Inferior parietal cortex (tissue), 1 donor: ENCODE data around the gene LCE1C.

ENCODE experiments used
- DNase-seq: peaks from one replicate; pipeline ENCODE4 v3.0.0-alpha.2; 2016; ENCODE audit errors: extremely low spot score

Gene LCE1C

DNA sequence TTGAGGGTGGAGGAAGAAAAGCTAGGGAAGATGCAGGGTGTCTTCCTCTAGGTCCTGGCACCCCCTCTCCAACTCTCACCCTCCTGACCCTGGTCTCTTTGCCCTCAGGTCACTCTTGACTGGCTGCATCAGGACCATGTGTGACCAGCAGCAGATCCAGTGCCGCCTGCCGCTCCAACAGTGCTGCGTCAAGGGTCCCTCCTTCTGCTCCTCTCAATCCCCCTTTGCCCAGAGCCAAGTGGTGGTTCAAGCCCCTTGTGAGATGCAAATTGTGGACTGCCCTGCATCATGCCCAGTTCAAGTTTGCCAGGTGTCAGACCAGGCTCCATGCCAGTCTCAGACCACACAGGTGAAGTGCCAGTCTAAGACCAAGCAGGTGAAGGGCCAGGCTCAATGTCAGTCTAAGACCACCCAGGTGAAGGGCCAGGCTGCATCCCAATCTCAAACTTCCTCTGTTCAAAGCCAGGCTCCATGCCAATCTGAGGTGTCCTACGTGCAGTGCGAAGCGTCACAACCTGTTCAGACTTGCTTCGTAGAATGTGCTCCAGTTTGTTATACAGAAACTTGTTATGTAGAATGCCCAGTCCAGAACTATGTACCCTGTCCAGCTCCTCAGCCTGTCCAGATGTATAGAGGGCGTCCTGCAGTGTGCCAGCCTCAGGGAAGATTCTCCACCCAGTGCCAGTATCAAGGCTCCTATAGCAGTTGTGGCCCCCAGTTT is 46.8 kb downstream of the LCE1C start:
- DNase-seq, result no peak

DNA sequence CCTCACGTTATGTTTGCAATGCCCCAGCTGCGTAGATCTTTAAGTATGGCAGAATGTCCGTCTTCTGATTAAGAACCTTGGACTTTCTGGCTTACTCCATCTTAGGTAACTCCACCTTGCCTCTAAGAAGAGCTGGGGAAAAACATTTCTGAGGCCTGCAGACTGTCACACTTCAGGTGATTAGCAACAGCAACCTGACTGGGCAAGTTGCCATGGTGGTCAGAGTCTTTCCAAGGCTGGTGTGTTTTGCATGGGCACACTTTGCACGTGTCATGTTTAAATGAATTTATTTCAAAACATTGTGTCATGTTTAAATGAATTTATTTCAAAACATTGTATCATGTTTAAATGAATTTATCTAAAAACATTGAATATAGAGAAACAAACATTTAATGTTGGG is 47.8 kb downstream of the LCE1C start:
- DNase-seq, result no peak

DNA sequence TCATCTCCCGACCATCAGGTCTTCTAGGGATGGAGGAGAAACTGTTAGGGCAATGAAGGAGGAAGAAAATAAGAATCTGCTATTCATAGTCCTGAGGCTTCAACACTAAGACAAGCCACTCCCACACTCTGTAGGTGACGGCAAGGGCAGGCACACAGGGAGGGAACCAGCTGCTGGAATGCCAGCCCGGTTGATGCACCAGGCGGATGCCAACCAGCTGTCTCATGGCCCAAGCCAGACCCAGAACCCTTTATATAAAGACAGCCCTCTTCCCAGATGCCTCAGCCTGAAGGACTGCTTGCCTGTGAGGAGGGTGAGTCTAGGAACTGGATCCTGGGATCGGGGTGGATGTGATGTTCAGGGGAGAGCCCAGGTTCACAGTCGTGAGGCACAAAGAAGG is 48.7 kb downstream of the LCE1C start, which contains the start of gene KPRP:
TSS of gene KPRP (plus strand) at position 279 of the 400 bp plus-strand sequence. CDS start 1,564 bp downstream, outside the sequence.
- DNase-seq, result no peak

DNA sequence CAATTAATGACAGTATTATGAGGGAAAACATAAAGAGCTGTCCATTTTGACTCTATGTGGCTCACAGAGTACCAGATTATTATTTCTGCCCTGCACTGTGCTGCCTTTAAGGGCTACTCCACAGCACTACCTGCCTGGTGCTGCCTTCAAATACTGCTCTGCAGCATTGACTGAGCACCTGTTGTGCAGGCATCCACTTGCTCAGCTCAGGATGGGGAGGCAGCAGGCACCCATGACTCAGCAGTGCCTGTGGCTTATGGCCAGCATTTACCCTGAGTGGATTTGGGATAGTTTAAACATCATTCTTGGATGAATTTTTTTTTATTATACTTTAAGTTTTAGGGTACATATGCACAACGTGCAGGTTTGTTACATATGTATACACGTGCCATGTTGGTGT is 49.6 kb downstream of the LCE1C start:
- no peak for DNase-seq
